ENCODE data around the gene MARS2.

- TF ChIP-seq, protein P1, sequence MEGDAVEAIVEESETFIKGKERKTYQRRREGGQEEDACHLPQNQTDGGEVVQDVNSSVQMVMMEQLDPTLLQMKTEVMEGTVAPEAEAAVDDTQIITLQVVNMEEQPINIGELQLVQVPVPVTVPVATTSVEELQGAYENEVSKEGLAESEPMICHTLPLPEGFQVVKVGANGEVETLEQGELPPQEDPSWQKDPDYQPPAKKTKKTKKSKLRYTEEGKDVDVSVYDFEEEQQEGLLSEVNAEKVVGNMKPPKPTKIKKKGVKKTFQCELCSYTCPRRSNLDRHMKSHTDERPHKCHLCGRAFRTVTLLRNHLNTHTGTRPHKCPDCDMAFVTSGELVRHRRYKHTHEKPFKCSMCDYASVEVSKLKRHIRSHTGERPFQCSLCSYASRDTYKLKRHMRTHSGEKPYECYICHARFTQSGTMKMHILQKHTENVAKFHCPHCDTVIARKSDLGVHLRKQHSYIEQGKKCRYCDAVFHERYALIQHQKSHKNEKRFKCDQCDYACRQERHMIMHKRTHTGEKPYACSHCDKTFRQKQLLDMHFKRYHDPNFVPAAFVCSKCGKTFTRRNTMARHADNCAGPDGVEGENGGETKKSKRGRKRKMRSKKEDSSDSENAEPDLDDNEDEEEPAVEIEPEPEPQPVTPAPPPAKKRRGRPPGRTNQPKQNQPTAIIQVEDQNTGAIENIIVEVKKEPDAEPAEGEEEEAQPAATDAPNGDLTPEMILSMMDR (conservative IDR thresholded peaks at IDR 0.05 in 1 of 2, IDR thresholded peaks at IDR 0.05 in 1 of 2; ENCODE audit: extremely low read depth in 1 of 2, insufficient read depth in 1 of 2, low read depth in 1 of 2, low read length in 2 of 2) = no peak
- TF ChIP-seq EZH2 (IDR thresholded peaks at IDR 0.05; ENCODE audit: borderline replicate concordance, low read length) = no peak
These were observed 29.4 kb upstream of the MARS2 start for GRCh38 chr2:197675711-197676188.
